Muscle layer of duodenum (tissue), 2 donors: ENCODE results near the gene C3orf18.

Experiments
- H3K27ac ChIP-seq: one replicate; pipeline ENCODE4 v1.7.0; 2013; ENCODE audit warnings: mild to moderate bottlenecking, low read length
- H3K27me3 ChIP-seq: one replicate; pipeline ENCODE4 v1.7.0; 2013; ENCODE audit warnings: low read depth, mild to moderate bottlenecking, control low read depth, low read length
- H3K36me3 ChIP-seq, 2 donors: one replicate each; pipeline ENCODE4 v1.7.0; 2013; ENCODE audit warnings: low read length in 2 of 2, control low read depth in 1 of 2, mild to moderate bottlenecking in 1 of 2; ENCODE audit not compliant: insufficient read depth in 2 of 2, control insufficient read depth in 1 of 2
- H3K4me1 ChIP-seq, 2 donors: one replicate each; pipeline ENCODE4 v1.7.0; 2013; ENCODE audit warnings: low read length in 2 of 2, mild to moderate bottlenecking in 2 of 2, control low read depth in 1 of 2, moderate library complexity in 1 of 2; ENCODE audit not compliant: insufficient read depth in 2 of 2, control insufficient read depth in 1 of 2
- H3K4me3 ChIP-seq, 2 donors: one replicate each; pipeline ENCODE4 v1.7.0; 2013; ENCODE audit warnings: low read length in 2 of 2, low read depth in 1 of 2, mild to moderate bottlenecking in 1 of 2
- H3K9me3 ChIP-seq, 2 donors: one replicate each; pipeline ENCODE4 v1.7.0; 2013; ENCODE audit warnings: low read length in 2 of 2, control low read depth in 1 of 2, mild to moderate bottlenecking in 1 of 2; ENCODE audit not compliant: control insufficient read depth in 1 of 2
- donor health status: healthy.

Gene C3orf18

DNA sequence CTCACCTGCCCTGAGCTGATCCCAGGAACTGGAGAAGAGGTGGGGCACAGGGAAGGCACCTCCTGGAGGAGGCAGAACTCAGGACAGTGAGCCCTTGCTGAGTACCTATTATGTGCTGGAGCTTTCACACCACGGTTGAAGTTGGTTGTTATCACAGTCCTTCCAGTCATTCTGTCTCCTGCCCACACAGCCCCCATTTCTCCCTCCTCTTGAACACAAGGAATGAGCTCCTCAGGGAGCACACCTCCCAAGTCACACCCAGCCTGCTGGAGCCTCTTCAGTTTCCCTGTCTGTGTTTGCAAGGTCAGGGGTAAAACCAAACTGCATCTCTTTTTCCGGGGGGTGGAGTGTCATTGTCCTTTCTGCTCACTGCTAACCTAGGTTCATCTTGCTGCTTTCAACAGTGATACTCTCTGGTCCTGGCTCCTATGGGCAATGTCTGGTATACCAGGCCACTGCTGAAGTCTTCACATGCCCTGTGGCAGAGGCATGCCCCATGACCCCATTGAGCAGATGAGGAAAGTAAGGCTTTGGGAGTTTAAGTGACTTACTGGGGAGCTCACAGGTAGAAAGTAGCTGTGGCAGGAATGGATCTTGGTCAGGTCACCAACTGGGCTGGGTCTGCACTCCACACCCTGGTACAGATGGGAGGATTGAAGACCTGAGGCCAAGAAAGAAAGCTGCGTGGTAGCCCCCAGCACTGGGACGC lies 30.0 kb downstream of the C3orf18 start:
- Histone ChIP-seq H3K9me3 (no peaks in the 10 kb centered on the region), H3K27me3 (no peaks in the 10 kb centered on the region), H3K4me3 (no peak overlapping the region), H3K27ac (no peak overlapping the region), H3K36me3 (no peaks in the 10 kb centered on the region), H3K4me1 (no peaks in the 10 kb centered on the region)

DNA sequence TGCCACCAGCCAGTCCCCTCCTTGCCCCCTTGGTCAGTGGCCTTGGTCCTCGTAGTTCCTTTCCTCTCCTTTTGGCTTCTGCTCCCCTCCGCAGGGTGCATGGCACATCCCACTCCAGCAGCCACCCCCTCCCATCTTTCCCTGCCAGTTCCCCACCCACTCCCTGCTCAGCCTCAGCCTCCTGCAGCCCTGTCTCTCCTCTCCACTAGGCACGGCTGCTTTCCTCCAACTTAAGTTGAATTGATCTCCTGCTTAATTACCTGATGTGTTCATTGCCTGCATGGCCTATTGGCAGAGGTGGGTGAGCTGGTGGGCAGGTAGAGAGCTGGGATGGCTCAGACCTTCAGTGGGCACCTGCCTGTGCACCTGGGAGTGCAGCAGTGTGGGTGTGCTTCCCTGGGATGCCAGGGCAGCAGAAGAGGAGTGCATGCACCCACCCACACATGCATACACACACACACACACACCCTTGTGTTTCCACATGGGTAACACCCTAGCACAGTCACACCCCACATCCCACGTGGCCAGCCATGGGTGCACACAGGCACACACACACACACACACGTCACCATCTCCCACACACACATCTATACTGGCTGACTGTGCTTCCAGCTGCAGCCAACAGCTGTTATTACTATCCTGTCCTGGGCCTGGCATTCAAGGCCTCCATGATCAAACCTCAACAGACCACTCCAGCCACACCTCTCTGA lies 30.9 kb downstream of the C3orf18 start:
- Histone ChIP-seq H3K4me3 (no peak overlapping the region), H3K36me3 (no peaks in the 10 kb centered on the region)

DNA sequence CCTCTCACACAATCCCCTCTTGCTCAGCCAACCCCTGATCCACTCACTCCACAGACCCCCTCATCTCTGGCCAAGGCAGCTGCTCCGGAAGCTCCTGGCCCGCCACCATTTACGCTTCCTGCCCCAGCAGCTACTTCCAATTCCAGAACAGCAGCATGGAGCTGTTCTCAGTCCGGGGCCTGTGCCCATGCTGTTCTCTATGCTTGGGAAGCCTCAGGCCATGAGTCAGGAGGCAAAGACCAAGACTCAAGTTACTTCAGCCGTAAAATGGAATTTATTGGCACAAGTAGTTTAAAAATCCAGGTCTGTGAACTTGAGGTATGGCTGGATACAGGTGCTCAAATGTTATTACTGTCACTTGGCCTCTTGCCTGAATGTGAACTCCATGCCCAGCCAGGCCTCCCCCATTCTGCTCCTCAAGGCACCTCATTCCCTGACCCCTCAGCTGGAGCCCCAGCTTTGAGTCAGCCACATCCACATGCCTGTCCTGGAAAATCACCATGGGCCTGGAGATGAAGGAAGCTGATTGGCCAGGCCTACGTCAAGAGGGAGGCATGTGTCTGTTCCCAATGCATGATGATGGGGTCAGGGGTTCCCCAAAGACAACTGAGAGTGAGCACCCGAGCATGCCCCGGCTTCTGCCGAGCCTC lies 32.7 kb downstream of the C3orf18 start:
- H3K27ac ChIP-seq, result no peak overlapping the region
- no peaks in the 10 kb centered on the region for H3K27me3 ChIP-seq
- H3K9me3 ChIP-seq, result no peaks in the 10 kb centered on the region
- H3K36me3 ChIP-seq, result no peaks in the 10 kb centered on the region
- no peaks in the 10 kb centered on the region for H3K4me1 ChIP-seq
- H3K4me3 ChIP-seq, result no peak overlapping the region

More for the DNA sequence above, 30.9 kb downstream of the C3orf18 start:
- H3K27ac ChIP-seq, result no peak overlapping the region
- H3K27me3 ChIP-seq, result no peaks in the 10 kb centered on the region
- no peaks in the 10 kb centered on the region for H3K4me1 ChIP-seq
- H3K9me3 ChIP-seq, result no peaks in the 10 kb centered on the region

DNA sequence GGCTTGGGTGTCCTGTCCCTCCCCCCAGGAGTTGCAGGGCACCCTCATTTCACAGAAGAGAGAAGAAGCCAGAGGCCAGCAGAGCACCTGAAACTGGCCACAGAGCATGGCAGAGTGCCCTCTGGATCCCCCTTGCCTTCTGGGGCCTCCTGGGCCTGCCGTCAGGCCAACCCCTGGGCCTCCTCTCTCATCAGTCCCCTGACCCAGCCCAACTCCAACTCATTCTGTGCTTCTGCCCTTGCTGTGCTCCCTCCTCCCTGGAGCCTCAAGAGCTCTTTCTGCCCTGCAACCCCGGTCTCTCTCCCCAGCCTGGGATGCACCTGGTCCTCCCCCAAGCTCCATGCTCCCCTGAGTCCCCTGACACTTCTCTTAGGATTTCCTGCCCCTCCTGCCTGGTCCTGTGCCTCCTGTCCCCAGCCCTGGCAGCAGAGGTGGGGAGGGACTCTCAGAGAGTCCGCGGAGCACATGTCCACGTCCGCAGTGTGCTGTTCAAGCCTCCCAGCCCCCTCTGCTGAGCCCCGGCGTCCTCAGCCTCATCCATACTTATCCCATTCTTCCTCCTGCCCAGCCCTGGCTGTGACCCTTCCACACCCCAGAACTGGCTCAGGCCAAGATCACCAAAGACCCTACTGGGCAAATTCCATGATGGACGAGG lies 33.6 kb downstream of the C3orf18 start:
- H3K4me1 ChIP-seq, result no peaks in the 10 kb centered on the region
- no peaks in the 10 kb centered on the region for H3K27me3 ChIP-seq
- no peak overlapping the region for H3K4me3 ChIP-seq
- H3K27ac ChIP-seq, result no peak overlapping the region
- H3K36me3 ChIP-seq, result no peaks in the 10 kb centered on the region
- H3K9me3 ChIP-seq, result no peaks in the 10 kb centered on the region

DNA sequence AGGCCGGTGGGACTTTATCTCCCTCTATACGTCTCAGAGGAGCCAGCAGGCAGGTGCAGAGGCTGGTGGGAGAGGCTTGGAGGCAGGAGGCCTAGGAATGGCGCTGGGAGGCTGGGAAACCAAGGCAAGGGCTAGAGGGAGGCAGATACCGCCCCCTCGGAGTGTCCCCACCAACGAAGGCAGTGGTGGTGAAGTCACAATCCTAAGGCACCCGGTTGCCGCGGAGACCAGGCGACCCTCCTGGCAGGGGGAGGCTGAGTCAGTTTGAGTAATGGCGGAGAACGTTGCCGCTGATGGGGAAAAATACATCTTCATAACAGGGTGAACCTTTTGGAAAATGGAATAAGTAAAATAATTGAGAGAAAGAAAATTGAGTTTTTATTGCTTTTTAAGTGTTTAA lies 34.2 kb downstream of the C3orf18 start:
- no peak overlapping the region for H3K27ac ChIP-seq
- H3K27me3 ChIP-seq, result no peaks in the 10 kb centered on the region
- H3K36me3 ChIP-seq, result no peaks in the 10 kb centered on the region
- no peaks in the 10 kb centered on the region for H3K4me1 ChIP-seq
- H3K4me3 ChIP-seq, result no peak overlapping the region
- H3K9me3 ChIP-seq, result no peaks in the 10 kb centered on the region

DNA sequence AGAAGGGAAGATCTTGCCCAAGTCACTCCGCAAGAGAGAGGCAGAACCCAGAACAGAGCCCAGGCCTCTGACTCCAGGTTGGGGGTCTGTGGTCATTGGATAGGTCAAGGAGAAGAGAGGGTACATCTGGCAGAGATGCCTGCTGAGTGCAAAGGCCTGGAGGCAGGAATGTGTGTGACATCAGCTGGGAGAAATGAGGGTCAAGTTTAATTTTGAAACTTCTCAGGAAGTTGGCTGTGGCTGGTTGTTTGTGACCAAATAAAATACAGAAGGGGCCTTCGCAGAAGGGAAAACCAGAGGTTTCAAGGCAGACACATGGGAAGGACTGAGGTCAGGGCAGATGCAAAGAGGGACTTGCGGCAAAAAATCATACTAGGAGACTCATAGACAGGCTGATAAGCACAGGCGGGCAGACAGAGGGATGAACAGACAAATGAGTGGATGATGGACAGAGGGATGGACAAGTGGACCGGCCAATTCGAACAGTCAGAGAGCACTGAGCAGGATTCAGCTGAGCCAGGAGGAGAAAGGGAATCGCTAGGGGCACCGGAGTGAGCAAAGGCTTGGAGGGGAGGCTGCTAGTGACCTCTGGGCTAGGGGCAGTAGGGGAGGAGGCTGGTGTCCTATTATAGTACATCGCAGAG lies 35.4 kb downstream of the C3orf18 start:
- Histone ChIP-seq H3K27me3 (no peaks in the 10 kb centered on the region), H3K27ac (no peak overlapping the region), H3K4me3 (no peak overlapping the region), H3K4me1 (no peaks in the 10 kb centered on the region), H3K9me3 (no peaks in the 10 kb centered on the region), H3K36me3 (no peaks in the 10 kb centered on the region)

DNA sequence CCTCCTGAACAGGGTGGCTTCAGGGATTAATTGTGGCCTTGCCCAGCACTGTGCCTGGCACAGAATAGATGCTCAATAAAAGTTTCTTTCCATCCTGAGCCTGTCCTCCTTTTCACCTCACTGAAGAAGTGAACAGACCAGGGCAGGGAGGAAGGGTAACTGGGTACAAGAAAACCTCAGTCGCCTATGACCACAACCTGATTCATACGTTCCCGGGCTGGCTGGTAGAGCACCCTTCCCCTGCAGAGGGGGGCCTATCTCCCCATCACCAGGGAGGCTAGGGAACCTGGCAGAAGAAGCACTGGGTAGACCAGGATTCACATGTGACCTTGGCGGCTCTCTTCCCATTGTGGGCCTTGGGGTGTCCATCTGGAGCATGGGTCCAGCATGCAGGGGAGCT lies 36.3 kb downstream of the C3orf18 start:
- H3K4me1 ChIP-seq, result no peaks in the 10 kb centered on the region

DNA sequence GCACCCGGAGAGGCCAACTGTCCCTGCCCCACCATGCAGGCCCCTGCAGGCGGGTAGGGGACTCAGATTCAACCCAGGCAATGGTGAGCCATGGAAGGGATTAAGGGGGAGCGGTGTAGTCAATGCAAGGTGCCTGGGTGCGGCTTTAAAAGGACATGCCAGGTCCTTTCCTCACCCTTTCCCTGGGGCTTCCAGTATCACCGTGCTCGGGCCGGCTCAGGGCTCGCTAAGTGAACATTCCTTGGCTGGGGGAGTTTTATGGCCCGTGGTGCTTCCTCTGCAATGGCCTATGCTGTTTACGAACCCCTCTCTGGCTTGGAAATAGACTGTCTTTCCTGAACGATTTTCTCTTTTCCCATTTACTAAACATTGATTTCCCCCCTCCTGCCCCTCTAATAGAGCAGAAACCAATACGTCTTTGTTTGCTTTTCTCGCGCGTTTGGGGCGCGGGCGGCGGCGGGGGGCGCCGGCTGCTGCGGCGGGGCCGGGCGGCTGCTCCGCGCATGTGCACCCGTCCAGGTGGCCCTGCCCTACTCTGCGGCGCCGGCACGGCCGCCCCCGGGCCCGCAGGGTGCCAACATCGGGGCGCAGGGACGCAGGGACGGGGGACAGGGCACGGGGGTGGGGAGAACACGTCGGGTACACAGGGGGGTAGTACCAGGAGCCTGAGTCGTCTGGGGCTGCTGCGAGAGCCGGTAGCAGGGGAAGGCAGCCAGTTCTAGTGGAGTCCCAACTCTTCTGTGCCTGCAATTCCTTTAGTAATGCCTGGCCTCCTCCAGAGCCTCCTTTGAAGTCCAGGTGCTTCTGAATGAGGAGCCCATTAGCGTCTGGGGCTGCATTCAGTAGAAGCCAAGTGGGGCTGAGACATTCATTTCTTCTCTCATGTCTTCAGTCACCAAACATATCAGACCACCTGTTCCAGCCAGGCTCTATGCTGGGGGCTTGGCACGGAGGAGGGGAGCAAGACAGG lies 37.3 kb downstream of the C3orf18 start:
- no peak overlapping the region for H3K4me3 ChIP-seq

More for the DNA sequence above, 36.3 kb downstream of the C3orf18 start:
- Histone ChIP-seq H3K9me3 (no peaks in the 10 kb centered on the region), H3K27me3 (no peaks in the 10 kb centered on the region), H3K27ac (no peak overlapping the region), H3K36me3 (no peaks in the 10 kb centered on the region), H3K4me3 (no peak overlapping the region)

DNA sequence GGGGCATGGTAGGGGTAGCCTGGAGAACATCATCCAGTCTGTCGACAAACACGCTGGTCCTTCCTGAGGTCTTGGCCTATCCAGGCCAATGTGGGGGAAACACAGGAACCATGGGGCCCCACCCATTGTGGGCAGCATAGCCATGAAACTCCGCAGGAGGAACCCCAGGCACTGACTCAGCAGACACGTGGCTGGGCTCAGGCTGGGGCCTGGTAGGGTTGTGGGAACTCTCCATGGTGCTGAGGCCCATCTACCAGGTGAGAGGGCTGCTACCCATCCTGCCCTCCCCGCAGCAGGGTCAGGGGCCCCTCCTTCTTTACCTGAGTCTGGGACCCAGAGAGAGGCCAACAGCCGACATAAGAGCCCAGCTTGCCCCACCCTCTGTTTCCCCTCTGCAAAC lies 41.6 kb downstream of the C3orf18 start:
- no peaks in the 10 kb centered on the region for H3K36me3 ChIP-seq
- H3K4me1 ChIP-seq, result no peaks in the 10 kb centered on the region
- no peaks in the 10 kb centered on the region for H3K27me3 ChIP-seq
- no peak overlapping the region for H3K4me3 ChIP-seq
- H3K27ac ChIP-seq, result no peak overlapping the region
- H3K9me3 ChIP-seq, result no peaks in the 10 kb centered on the region

More for the DNA sequence above, 37.3 kb downstream of the C3orf18 start:
- Histone ChIP-seq H3K27me3 (no peaks in the 10 kb centered on the region), H3K36me3 (no peaks in the 10 kb centered on the region), H3K4me1 (no peaks in the 10 kb centered on the region), H3K27ac (no peak overlapping the region), H3K9me3 (no peaks in the 10 kb centered on the region)

DNA sequence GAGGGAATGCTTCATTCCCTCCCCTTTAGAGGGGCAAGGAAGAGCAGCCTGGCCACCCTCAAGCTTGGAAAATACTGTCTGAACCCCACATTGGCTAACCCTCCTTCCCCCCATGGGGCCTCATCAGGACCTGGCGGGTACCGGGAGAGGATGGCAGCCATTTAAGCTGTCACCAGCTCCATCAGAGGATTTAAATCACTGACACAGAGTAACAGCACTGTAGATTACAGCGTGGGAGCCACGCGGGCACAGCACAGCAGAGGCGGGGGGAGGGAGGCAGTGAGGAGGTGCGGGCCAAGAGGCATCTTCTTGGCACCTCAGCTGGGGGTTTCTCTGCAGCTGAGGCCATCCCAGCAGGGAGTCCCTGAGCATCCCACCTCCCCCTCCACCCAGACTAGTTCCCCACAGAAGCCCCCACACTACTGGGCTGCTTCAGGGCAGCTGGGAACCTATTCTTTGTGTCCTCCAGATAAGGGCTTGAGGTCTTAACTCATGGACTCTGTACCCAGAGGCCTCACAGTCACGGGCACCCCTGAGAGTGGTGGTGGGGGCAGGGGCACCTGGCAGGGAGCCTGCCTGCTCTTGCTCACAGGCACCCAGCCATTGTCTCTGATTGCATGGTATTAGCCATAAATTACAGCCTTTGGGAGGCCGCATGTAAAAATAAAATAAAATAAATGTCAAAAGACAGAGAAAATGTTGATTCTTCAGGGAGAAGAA lies 42.2 kb downstream of the C3orf18 start:
- Histone ChIP-seq H3K27ac (no peak overlapping the region), H3K4me3 (no peak overlapping the region), H3K27me3 (no peaks in the 10 kb centered on the region), H3K4me1 (no peaks in the 10 kb centered on the region), H3K9me3 (no peaks in the 10 kb centered on the region), H3K36me3 (no peaks in the 10 kb centered on the region)
